Motor neuron (in vitro differentiated cells): ENCODE data around the gene EVI5. TPM values are rescaled to one million over a fixed set of nuclear protein-coding genes. Genes with fewer than 3 reads are reported as not detected.

Experiments
- ATAC-seq, 8 experiments: fragments of 200-7000 bp; cut with Tn5 transposase; replicated peaks in 6 of 8; 2 replicates each; pipeline ENCODE4 v1.8.0; 2021; ENCODE audit warnings: mild to moderate bottlenecking in 8 of 8, moderate library complexity in 8 of 8
- H3K27ac ChIP-seq, 2 donors: fragments of 250-450 bp; sonication (Bioruptor Pico); 2 replicates each; pipeline ENCODE4 v1.9.0; 2021; ENCODE audit warnings: antibody characterized with exemption in 2 of 2, mild to moderate bottlenecking in 2 of 2, moderate library complexity in 1 of 2
- H3K4me1 ChIP-seq, 2 donors: fragments of 250-450 bp; sonication (Bioruptor Pico); replicated peaks in 1 of 2; 2 replicates each; pipeline ENCODE4 v1.6.1; 2021; ENCODE audit warnings: antibody characterized with exemption in 2 of 2, mild to moderate bottlenecking in 2 of 2, moderate library complexity in 1 of 2
- H3K4me3 ChIP-seq, 5 donors: fragments of 250-450 bp; sonication (Bioruptor Pico); 2 replicates each; pipeline ENCODE4 v1.9.0; 2021; ENCODE audit warnings: antibody characterized with exemption in 5 of 5, mild to moderate bottlenecking in 5 of 5, moderate library complexity in 4 of 5
- WGBS, 10 experiments: fragments of 450-650 bp; shearing (Covaris generic); methylation state at CpG; one replicate each; pipeline ENCODE4 v1.0.0; 2022; 5-methylcytosine and 5-hydroxymethylcytosine counted together
- in situ Hi-C, 9 experiments: fragments of 400-800 bp; cut with MboI; loops; one replicate each; pipeline ENCODE4 v1.15.0; 2021; ENCODE audit warnings: low sequenced_read_pairs in 9 of 9, low pct_unique_long_range_greater_than_20kb in 2 of 9; ENCODE audit not compliant: unreplicated experiment in 9 of 9
- total RNA-seq, 8 experiments: library from RNA; unstranded; fragments of 300-600 nt; gene quantifications; 2 replicates each; pipeline versions ENCODE4 v1.2.3 to v1.2.4, GENCODE V29; 2022

EVI5 gene
- total RNA-seq, 8 experiments from 2014 or later, result 20.9 to 59.0 (median 30.2) TPM

GRCh38 chr1:92567211-92567868, 217.6 kb downstream of the EVI5 start:
- no peak overlapping the region for H3K27ac ChIP-seq
- 82 to 100% (median 92%) methylated on average over 1 of the region's 1 CpG; no CpG with 5 or more reads in 3 of the 10 experiments for WGBS, 10 experiments
- no peaks in the 10 kb centered on the region for H3K4me1 ChIP-seq
- in situ Hi-C loops, result no loop called here
- no peak overlapping the region for H3K4me3 ChIP-seq
- peak in 3 of 8 experiments; percentile 90 to 93 (median 90) for ATAC-seq

DNA sequence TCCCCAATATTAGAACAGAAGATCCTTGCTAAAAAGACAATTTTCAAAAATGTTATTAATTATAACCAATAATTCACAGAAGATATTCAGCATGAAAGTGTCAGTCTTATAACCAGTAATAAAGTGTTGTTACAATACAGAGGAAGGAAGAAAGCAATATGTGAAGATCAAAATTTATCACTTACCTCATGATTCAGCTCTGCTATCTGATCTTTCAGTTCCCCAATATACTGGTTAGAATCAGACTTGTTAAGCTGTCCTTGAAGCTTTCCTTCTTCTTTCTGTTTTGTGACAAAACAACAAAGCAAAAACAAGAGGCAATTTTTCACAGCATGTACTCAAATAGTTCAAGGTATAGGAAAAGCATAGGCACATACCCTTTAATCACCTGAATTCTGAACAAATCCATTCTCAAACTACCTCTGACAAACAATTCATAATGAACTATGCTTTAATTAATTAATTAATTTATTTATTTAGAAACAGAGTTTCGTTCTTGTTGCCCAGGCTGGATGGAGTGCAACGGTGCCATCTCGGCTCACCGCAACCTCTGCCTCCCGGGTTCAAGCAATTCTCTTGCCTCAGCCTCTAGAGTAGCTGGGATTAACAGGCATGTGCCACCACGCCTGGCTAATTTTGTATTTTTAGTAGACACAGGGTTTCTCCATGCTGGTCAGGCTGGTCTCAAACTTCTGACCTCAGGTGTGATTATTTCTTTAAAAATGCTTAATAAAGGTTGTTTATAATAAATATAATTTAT, 221.3 kb downstream of the EVI5 start:
- 90 to 97% (median 93%) methylated on average over 5 to 6 of the region's 6 CpGs; no CpG with 5 or more reads in 3 of the 10 experiments for WGBS, 10 experiments
- in situ Hi-C loops, result no loop called here
- Histone ChIP-seq H3K4me3 (no peak overlapping the region), H3K4me1 (no peaks in the 10 kb centered on the region), H3K27ac (no peak overlapping the region)
- ATAC-seq, result no peak

DNA sequence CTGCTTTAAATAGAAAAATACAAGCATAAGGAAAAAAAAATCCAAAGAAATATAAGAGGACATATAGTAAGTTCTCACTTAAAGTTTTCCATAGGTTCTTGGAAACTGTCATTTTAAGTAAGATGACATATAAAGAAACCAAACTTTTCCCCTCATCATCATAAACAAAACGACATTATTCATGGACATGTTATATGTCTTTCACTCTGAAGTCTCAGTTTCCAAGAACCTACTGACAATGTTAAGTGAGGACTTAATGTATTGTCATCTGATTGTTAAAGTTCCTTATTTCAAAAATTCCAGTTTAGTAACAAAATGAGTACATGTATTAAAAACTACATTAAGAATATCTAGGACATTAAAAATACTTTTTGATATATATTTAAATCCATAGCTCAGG, 228.6 kb downstream of the EVI5 start:
- in situ Hi-C loops, result no loop called here
- 75 to 100% (median 86%) methylated on average over 1 of the region's 1 CpG; no CpG with 5 or more reads in 1 of the 10 experiments for WGBS, 10 experiments
- no peaks in the 10 kb centered on the region for H3K4me1 ChIP-seq
- H3K27ac ChIP-seq, result no peak overlapping the region
- no peak overlapping the region for H3K4me3 ChIP-seq
- ATAC-seq, result no peak

DNA sequence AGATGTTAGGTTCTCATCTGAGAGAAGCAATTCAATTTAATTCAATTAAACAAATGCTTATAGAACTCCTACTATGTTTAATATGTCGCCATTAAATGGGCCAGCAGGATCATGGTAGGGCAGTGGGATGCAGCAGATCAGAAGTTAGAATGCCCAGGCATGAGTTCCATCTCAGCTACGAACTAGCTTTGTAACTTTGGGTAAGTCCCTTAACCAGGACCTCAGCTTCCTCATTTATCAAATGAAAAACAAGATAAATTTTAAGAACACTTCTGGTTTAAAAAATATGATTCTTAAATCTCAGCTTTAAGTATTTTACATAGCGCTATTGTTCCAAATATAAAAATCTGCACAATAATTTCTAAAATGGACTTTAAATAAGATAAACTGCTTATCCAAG, 230.7 kb downstream of the EVI5 start:
- ATAC-seq, result no peak
- 43 to 100% (median 98%) methylated on average over 1 to 3 of the region's 3 CpGs for WGBS, 10 experiments
- H3K27ac ChIP-seq, result no peak overlapping the region

DNA sequence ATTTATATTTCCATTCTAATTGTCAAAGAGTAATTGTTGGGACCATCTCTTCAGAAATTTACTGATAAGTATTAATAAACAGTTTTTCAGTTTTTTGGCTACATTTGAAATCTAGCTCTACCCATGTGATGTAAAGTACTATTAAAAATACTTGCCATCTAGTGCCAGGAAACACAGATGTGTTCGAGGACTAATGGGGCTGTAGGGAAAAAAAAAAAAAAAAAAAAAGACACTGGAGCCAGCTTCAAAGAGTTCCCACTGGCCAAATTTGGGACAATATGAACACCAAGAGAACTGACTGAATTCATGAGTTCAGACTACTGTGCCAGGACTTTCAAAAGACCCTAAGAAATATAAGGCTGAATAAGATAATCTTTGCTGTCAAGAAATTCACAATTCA, 233.0 kb downstream of the EVI5 start:
- Histone ChIP-seq H3K4me1 (no peaks in the 10 kb centered on the region), H3K4me3 (no peak overlapping the region), H3K27ac (no peak overlapping the region)
- in situ Hi-C loops, result no loop called here
- no peak for ATAC-seq
- WGBS, 10 experiments, result 0 to 100% (median 67%) methylated on average over 1 of the region's 1 CpG; no CpG with 5 or more reads in 5 of the 10 experiments

More for the DNA sequence above, 230.7 kb downstream of the EVI5 start:
- no peaks in the 10 kb centered on the region for H3K4me1 ChIP-seq
- H3K4me3 ChIP-seq, result no peak overlapping the region
- in situ Hi-C loops, result no loop called here

GRCh38 chr1:92544756-92545165, 240.1 kb downstream of the EVI5 start:
- Histone ChIP-seq H3K27ac (no peak overlapping the region), H3K4me1 (no peaks in the 10 kb centered on the region), H3K4me3 (no peak overlapping the region)
- ATAC-seq, result no peak
- in situ Hi-C loops, result no loop called here
- WGBS, 10 experiments, result 88 to 100% (median 100%) methylated on average over 1 to 2 of the region's 2 CpGs; no CpG with 5 or more reads in 1 of the 10 experiments

- ATAC-seq, result no peak
- in situ Hi-C loops, result no loop called here
- Histone ChIP-seq H3K4me1 (no peaks in the 10 kb centered on the region), H3K4me3 (no peak overlapping the region), H3K27ac (no peak overlapping the region)
- 90 to 100% (median 97%) methylated on average over 5 to 9 of the region's 9 CpGs for WGBS, 10 experiments
Observed at GRCh38 chr1:92543131-92544055, 241.5 kb downstream of the EVI5 start.

DNA sequence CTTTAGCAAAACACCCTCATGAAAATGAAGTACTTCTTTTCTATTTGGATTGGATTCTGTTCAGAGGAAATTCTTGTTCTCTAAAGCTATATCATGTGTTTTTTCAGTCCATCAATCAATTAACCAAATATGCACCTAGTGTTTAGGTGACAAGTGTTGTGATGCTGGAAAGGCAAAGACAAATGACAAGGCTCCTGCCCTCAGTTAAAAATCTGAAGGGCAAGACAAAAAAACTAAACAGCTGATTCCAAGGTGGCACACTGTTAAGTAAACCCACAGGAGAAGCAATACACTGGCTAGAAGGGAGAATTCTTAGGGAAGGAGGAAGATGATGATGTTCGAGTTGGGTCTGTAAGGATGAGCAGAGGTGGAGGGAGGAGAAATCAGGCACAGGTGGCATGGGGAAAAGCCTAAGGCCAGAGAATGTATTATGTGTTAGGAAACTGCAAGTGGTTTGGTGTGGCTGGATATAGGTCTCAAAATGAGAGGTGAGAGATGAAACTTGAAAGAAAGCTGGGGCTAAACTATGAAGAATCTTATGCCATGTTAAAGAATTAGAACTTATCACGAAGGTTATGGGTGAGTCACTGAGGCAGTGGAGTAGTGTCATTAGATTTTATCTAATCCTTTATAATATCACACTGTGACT, 246.4 kb downstream of the EVI5 start:
- in situ Hi-C loops, result no loop called here
- no peak overlapping the region for H3K27ac ChIP-seq
- no peak for ATAC-seq
- 63 to 100% (median 87%) methylated on average over 1 to 2 of the region's 2 CpGs for WGBS, 10 experiments
- H3K4me1 ChIP-seq, result no peaks in the 10 kb centered on the region
- H3K4me3 ChIP-seq, result no peak overlapping the region

DNA sequence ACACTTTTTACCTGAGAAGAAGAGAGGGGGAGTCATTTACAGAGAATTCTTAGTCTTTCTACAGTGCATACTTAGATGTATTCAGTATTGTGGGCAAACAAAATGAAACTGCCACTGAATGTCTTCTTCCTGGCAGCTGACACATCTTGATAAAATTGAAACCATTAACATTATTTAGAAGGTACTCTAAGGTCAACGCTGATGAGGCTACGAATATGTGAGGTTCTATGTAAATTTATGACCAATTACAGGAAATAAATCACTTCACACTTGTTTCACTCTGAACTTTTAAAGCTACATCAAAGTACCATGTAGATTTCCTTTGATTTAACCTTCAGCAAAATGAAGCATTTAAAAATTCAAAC, 246.9 kb downstream of the EVI5 start:
- no peaks in the 10 kb centered on the region for H3K4me1 ChIP-seq
- in situ Hi-C loops, result no loop called here
- 0 to 67% (median 27%) methylated on average over 1 to 2 of the region's 2 CpGs; no CpG with 5 or more reads in 2 of the 10 experiments for WGBS, 10 experiments
- H3K4me3 ChIP-seq, result no peak overlapping the region
- peak in 3 of 8 experiments; percentile 66 to 90 (median 70) for ATAC-seq
- no peak overlapping the region for H3K27ac ChIP-seq

- H3K4me1 ChIP-seq, result no peaks in the 10 kb centered on the region
- no peak overlapping the region for H3K27ac ChIP-seq
- in situ Hi-C loops, result no loop called here
- WGBS, 10 experiments, result 25 to 93% (median 82%) methylated on average over 1 to 2 of the region's 2 CpGs
- ATAC-seq, result peak in 4 of 8 experiments; percentile 25 to 37 (median 32)
- H3K4me3 ChIP-seq, result no peak overlapping the region
Observed at GRCh38 chr1:92536980-92537884, 247.7 kb downstream of the EVI5 start.

DNA sequence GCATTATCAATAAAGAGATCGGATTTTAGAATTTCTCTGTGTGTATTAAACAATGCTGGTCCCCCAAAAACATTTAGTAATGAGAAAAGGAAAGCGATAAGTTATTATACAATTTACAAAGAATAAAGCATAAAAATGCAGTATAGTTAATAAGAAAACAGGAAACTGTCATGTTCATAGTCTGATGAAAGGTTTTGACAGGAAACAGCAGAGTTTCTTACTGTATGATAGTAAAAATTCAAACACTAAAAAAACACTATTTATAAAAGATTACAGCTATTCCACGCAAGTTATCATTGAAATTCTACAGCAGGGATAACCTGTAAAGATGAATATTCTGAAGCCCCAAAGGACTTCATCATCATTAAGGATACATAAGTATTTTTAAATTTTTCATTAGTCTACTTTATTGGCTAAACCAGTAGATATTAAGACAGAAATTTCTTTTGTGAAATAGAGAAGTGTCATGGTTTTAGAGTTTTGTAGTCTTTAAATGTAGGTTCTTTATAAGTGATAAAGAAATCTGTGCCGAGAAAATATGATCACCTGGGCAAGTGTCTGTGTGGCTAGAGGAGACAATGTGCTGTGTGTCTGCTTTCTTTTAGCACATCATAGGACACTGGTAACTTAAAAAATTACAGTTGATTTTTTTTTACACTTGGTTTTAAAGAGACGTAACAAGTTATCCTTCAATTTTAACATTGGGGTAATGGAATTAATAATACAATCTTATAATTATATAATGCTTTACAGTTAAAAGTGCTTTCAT, 248.5 kb downstream of the EVI5 start:
- H3K4me3 ChIP-seq, result no peak overlapping the region
- ATAC-seq, result no peak
- WGBS, 10 experiments, result 91 to 100% (median 95%) methylated on average over 3 to 5 of the region's 5 CpGs
- no peaks in the 10 kb centered on the region for H3K4me1 ChIP-seq
- in situ Hi-C loops, result no loop called here
- no peak overlapping the region for H3K27ac ChIP-seq
